HG03139 (cell line): ENCODE data around the gene TACR3.
"Not testable (repeated sequence)": the region's sequence is repeated elsewhere in the genome, so short reads cannot be mapped to it uniquely, and the experiment has no call there.

Source experiments
- ATAC-seq: cut with Tn5 transposase; IDR thresholded peaks from one replicate; pipeline ENCODE4 v1.9.1; 2021; ENCODE audit not compliant: unreplicated experiment

The TACR3 gene

GRCh38 chr4:103719830-103720207, at the start of gene TACR3:
TACR3 (minus strand) TSS chr4:103719985; CDS start chr4:103719675, 310 bp downstream.
- ATAC-seq, result no peak

- no peak for ATAC-seq
Observed at GRCh38 chr4:103757631-103758030, 37.8 kb upstream of the TACR3 start.

- ATAC-seq, result no peak
Observed at GRCh38 chr4:103756741-103757140, 37.0 kb upstream of the TACR3 start.

DNA sequence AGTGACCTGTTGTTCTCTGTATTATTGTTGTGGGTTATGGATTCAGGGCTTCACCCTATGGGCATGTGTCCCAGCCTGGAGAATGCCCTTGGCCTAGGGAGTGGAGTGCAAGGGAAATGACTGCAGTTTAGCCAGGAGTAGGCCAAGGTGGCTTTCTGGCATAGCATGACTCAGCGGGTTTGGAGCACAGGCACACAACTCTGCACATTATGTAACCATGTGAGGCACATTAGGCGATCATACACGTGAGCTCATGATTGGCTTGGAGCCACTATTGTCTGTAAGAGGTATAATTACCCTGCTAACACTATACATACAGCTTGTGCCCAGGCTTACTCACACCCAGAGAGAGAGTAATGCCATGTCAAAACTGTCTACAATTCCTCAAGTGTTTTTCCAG, 35.1 kb upstream of the TACR3 start:
- ATAC-seq, result no peak

DNA sequence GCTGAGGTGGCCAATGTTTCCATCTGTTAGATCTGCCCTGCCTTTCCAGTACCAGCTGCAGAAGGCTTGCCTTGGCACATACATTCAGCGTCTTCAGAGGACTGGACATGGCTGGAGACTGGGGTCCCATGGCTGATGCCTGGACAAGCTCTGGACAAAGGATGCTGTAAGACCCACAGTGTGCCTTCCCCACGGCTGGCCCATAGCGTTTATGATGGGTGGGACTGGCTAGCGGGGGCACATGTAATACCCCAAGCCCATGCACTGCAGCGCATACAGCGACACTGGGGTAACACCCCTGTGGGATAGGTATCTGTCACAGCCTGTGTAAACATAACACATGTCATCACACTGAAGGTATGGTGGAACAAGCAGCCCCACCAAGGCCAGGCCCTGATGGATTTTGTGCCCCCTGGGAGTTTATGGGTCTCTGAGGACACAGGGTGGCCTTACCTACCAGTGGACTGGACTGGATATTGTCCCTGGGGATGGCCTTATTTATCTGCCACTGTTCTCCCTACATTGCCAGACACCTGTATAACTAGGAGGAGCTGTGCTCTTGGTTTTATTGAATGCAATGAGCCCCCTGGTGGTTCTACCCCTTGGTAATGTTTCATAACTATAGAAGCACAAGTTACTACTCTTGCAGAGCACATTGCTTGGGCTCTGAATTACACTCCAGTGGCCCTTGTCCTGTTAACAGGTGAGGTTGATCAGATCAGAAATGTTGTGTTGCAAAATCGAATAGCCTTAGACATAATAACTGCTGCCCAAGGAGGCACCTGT, 34.3 kb upstream of the TACR3 start:
- ATAC-seq, result no peak

DNA sequence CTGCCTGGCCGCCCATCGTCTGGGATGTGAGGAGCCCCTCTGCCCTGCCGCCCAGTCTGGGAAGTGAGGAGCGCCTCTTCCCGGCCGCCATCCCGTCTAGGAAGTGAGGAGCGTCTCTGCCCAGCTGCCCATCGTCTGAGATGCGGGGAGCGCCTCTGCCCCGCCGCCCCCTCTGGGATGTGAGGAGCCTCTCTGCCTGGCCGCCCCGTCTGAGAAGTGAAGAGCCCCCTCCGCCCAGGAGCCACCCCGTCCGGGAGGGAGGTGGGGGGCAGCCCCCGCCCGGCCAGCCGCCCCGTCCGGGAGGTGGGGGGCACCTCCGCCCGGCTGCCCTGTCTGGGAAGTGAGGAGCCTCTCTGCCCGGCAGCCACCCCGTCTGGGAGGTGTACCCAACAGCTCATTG, 3.4 kb upstream of the TACR3 start:
- ATAC-seq, result not testable (repeated sequence)

DNA sequence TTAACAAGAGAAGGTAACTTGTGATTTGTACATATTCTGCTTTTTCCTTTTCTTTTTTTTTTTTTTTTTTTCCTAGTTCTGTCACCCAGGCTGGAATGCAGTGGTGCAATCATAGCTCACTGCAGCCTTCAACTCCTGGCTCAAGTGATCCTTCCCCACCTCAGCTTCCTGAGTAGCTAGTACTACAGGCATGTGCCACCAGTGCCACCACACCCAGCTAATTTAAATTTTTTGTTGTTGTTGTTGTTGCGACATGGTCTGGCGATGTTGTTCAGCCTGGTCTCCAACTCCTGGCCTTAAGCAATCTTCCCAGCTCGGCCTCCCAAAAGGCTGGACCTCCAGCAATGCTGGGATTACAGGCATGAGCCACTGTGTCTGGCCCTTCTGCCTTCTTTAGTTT, 1.5 kb upstream of the TACR3 start:
- ATAC-seq, result no peak

- no peak for ATAC-seq
Observed at GRCh38 chr4:103720661-103721060, 876 bp upstream of the TACR3 start.

GRCh38 chr4:103719105-103719829, 518 bp downstream of the TACR3 start:
- ATAC-seq, result no peak

DNA sequence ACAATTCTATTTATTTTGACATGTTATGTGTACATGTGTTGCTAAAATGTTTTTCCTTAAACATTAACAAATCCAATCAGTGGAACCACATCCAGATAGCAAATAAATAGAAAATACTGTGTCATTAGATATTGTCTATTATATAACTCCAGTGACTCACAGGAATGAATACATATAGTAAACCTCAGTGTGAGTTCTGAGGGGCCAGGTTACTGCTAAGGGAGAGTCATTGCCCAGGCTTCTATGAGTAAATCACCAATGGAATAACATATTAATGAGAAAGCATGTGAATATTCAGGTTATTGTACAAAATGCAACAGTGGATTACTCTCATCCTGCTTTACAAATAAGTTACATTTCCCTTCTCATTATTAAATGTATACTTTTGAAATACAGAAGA, 27.2 kb downstream of the TACR3 start:
- ATAC-seq, result no peak

DNA sequence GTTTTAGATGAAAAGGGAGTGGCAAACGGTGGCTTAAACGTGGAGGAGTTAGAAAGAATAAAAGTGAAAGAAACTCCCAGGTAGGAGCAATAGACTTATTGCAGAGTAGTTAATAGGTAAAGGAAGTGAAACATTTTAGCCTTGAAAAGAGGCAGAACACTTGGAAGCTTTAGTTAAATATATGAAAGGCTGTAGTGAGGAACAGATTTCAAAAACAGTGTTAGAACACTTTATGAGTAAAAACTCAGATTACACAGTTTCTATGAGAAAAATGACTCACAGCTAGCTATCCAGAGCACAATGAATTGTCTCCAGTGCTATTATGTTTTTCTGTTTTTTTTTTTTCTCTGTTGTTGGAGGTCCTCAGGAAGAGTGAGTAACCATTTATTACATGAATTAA, 45.8 kb downstream of the TACR3 start:
- ATAC-seq, result no peak

- not testable (repeated sequence) for ATAC-seq
Observed at GRCh38 chr4:103666764-103667163, 53.0 kb downstream of the TACR3 start.

DNA sequence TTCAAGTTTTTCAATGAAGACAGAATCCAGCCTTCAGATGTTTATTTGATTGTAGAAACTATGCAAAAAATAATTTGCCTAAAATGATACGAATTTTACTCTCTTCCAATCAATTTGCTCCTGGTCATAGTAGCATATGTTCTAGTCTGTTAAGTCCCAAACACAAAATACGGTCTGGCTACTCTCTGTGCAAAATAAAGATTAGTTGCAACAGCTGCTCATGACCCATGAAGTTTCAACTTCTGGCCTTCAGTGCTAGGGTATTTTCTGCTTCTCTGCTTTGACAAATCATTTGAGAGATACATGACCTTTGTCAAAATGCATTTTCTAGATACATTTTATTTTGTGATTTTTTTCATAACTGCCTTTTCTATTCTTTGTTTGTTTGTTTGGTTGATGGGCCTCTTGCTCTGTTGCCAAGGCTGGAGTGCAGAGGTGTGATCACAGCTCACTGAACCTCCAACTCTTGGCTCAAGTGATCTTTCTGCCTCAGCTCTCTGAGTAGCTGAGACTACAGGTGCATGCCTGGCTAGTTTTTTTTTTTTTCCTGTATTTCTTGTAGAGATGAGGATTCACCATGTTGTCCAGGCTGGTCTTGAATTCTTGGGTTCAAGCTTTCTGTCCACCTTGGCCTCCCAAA, 55.2 kb downstream of the TACR3 start:
- no peak for ATAC-seq

DNA sequence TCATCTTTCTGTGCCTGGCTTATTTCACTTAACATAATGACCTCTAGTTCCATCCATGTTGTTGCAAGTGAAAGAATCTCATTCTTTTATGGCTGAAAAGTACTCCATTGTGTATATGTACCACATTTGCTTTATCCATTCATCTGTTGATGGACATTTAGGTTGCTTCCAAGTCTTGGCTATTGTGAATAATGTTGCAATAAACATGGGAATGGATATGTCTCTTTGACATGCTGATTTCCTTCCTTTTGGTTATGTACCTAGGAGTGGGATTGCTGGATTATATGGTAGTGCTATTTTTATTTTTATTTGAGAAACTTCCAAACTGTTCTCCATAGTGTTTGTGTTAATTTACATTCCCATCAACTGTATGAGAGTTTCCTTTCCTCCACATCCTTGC, 71.2 kb downstream of the TACR3 start:
- ATAC-seq, result no peak

DNA sequence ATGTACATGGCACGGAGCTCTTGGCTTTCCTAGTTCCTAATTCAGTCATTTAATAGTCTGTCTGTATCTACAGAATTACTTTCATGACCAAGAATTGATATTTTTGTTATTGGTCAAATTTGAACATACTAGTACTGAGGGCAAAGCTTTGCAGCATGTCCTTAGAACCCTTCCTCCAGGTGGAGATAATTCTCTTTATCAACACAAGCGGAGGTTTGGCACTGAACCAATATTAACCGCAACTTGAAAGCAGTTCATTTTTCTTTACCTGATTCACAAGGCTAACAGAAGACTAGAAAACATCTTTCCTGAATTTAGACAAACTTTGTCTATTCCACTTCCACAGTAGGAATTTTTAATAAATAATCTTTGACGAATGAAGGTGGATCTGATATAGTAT, 73.8 kb downstream of the TACR3 start:
- no peak for ATAC-seq

DNA sequence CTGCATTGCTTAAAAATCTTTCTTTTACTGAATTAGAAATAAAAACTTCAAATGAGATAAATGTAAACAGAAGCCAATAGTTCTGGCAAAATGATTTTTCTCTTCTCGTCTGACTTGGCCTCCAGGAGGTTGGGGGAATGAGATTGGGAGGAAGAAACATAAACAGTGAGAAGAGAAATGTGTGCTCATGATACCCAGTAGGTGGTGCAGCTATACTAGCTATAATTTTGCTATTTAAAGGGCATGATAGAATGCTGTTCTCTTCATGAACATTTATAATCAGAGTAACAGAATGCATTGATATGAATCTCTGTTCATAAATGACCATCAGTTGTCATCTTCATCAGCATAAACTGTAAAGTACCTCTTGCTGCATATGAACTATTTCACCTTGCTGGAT, 85.5 kb downstream of the TACR3 start:
- no peak for ATAC-seq

- ATAC-seq, result no peak
Observed at GRCh38 chr4:103626296-103626695, 93.5 kb downstream of the TACR3 start.

- ATAC-seq, result no peak
Observed at GRCh38 chr4:103591841-103592240, 127.9 kb downstream of the TACR3 start.

- no peak for ATAC-seq
Observed at GRCh38 chr4:103567591-103567990, 152.2 kb downstream of the TACR3 start.

- ATAC-seq, result not testable (repeated sequence)
Observed at GRCh38 chr4:103559178-103559577, 160.6 kb downstream of the TACR3 start.
